H9 (cell line): ENCODE results near the gene CUBN. TPM values are rescaled to one million over a fixed set of nuclear protein-coding genes. Genes with fewer than 3 reads are reported as not detected.

Experiments used
- DNase-seq: peaks from one replicate; pipeline ENCODE4 v3.0.0-alpha.2; 2017
- H2AFZ ChIP-seq: one replicate; pipeline ENCODE4 v1.6.1; 2013; ENCODE audit warnings: mild to moderate bottlenecking, low read length, control low read depth, moderate library complexity
- H2AK5ac ChIP-seq: 2 replicates; pipeline ENCODE4 v1.6.1; 2013; ENCODE audit warnings: low read length, control low read depth, mixed read lengths; ENCODE audit not compliant: insufficient read length
- H2BK120ac ChIP-seq: one replicate; pipeline ENCODE4 v1.6.1; 2013; ENCODE audit warnings: low read depth, mild to moderate bottlenecking, low read length, control low read depth, inconsistent platforms; ENCODE audit not compliant: poor library complexity, severe bottlenecking
- H2BK12ac ChIP-seq: 2 replicates; pipeline ENCODE4 v1.6.1; 2013; ENCODE audit warnings: low read length, control low read depth, mixed read lengths, low read depth; ENCODE audit not compliant: insufficient read length
- H2BK15ac ChIP-seq: 2 replicates; pipeline ENCODE4 v1.6.1; 2013; ENCODE audit warnings: low read depth, low read length, control low read depth
- H2BK20ac ChIP-seq: one replicate; pipeline ENCODE4 v1.6.1; 2013; ENCODE audit warnings: low read depth, mild to moderate bottlenecking, low read length, control low read depth, inconsistent platforms; ENCODE audit not compliant: poor library complexity, severe bottlenecking
- H2BK5ac ChIP-seq: 2 replicates; pipeline ENCODE4 v1.6.1; 2013; ENCODE audit warnings: low read length, control low read depth, mixed read lengths; ENCODE audit not compliant: insufficient read length
- H3K14ac ChIP-seq: 2 replicates; pipeline ENCODE4 v1.6.1; 2013; ENCODE audit warnings: low read length, control low read depth; ENCODE audit not compliant: insufficient read depth
- H3K18ac ChIP-seq: 2 replicates; pipeline ENCODE4 v1.6.1; 2013; ENCODE audit warnings: low read depth, mild to moderate bottlenecking, mixed read lengths, low read length, control low read depth; ENCODE audit not compliant: insufficient read length
- H3K23ac ChIP-seq: 2 replicates; pipeline ENCODE4 v1.6.1; 2013; ENCODE audit warnings: low read length, control low read depth, mixed read lengths, low read depth; ENCODE audit not compliant: insufficient read length
- H3K23me2 ChIP-seq: 2 replicates; pipeline ENCODE4 v1.6.1; 2013; ENCODE audit warnings: low read depth, mild to moderate bottlenecking, mixed read lengths, low read length, control low read depth; ENCODE audit not compliant: insufficient read length, poor library complexity, severe bottlenecking
- H3K27ac ChIP-seq: 2 replicates; pipeline ENCODE4 v1.5.1; 2013; ENCODE audit warnings: low read length, control low read depth, mixed read lengths, low read depth; ENCODE audit not compliant: insufficient read length
- H3K27me3 ChIP-seq: 2 replicates; pipeline ENCODE4 v1.6.1; 2013; ENCODE audit warnings: low read length, control low read depth, inconsistent platforms; ENCODE audit not compliant: insufficient read depth
- H3K4ac ChIP-seq: 2 replicates; pipeline ENCODE4 v1.6.1; 2013; ENCODE audit warnings: low read depth, mild to moderate bottlenecking, control low read depth, inconsistent platforms, low read length, moderate library complexity
- H3K4me1 ChIP-seq: 2 replicates; pipeline ENCODE4 v1.6.1; 2013; ENCODE audit warnings: low read length, control low read depth, inconsistent platforms; ENCODE audit not compliant: insufficient read depth
- H3K4me2 ChIP-seq: 2 replicates; pipeline ENCODE4 v1.6.1; 2013; ENCODE audit warnings: low read length, control low read depth, mixed read lengths; ENCODE audit not compliant: insufficient read length, insufficient read depth
- H3K56ac ChIP-seq: 2 replicates; pipeline ENCODE4 v1.6.1; 2013; ENCODE audit warnings: low read depth, mild to moderate bottlenecking, mixed read lengths, low read length, control low read depth; ENCODE audit not compliant: insufficient read length
- H3K79me1 ChIP-seq: 2 replicates; pipeline ENCODE4 v1.6.1; 2013; ENCODE audit warnings: low read depth, mild to moderate bottlenecking, moderate library complexity, low read length, control low read depth, inconsistent platforms; ENCODE audit not compliant: insufficient read depth, poor library complexity, severe bottlenecking
- H3K79me2 ChIP-seq: 2 replicates; pipeline ENCODE4 v1.6.1; 2013; ENCODE audit warnings: low read length, control low read depth, inconsistent platforms; ENCODE audit not compliant: insufficient read depth
- H3K9ac ChIP-seq: 2 replicates; pipeline ENCODE4 v1.6.1; 2013; ENCODE audit warnings: low read length, control low read depth, mixed read lengths; ENCODE audit not compliant: insufficient read length; ENCODE audit errors: extremely low read depth
- H3K9me3 ChIP-seq: one replicate; pipeline ENCODE4 v1.6.1; 2013; ENCODE audit warnings: low read depth, low read length, inconsistent platforms; ENCODE audit not compliant: control insufficient read depth
- H3T11ph ChIP-seq: one replicate; pipeline ENCODE4 v1.6.1; 2013; ENCODE audit warnings: mild to moderate bottlenecking, low read length, control low read depth, inconsistent platforms
- H4K20me1 ChIP-seq: one replicate; pipeline ENCODE4 v1.6.1; 2013; ENCODE audit not compliant: control insufficient read depth, insufficient read length, insufficient read depth
- H4K5ac ChIP-seq: 2 replicates; pipeline ENCODE4 v1.6.1; 2013; ENCODE audit warnings: low read depth, mild to moderate bottlenecking, mixed read lengths, low read length, control low read depth; ENCODE audit not compliant: insufficient read length
- H4K8ac ChIP-seq: replicated peaks from 2 replicates; pipeline ENCODE4 v1.6.1; 2013; ENCODE audit warnings: low read length, control low read depth, mixed read lengths, low read depth; ENCODE audit not compliant: insufficient read length
- H4K91ac ChIP-seq: 2 replicates; pipeline ENCODE4 v1.6.1; 2013; ENCODE audit warnings: low read depth, mild to moderate bottlenecking, moderate library complexity, mixed read lengths, low read length, control low read depth; ENCODE audit not compliant: insufficient read length
- H3K27ac Mint-ChIP-seq, 3 experiments: 2 replicates in 2 of 3; 3 replicates in 1 of 3; pipeline ENCODE4 v1.8.0; 2020 to 2021; ENCODE audit warnings: mixed read lengths in 3 of 3, mild to moderate bottlenecking in 1 of 3, moderate library complexity in 1 of 3
- H3K27me3 Mint-ChIP-seq: 2 replicates; pipeline ENCODE4 v1.8.0; 2021; ENCODE audit warnings: low read depth, mild to moderate bottlenecking, moderate library complexity, mixed read lengths
- H3K36me3 Mint-ChIP-seq, 3 experiments: 2 replicates in 2 of 3; 3 replicates in 1 of 3; pipeline ENCODE4 v1.8.0; 2020 to 2021; ENCODE audit warnings: low read depth in 3 of 3, mixed read lengths in 3 of 3; ENCODE audit not compliant: insufficient read depth in 1 of 3
- H3K4me1 Mint-ChIP-seq, 2 experiments: 2 replicates each; pipeline ENCODE4 v1.8.0; 2020; ENCODE audit warnings: mixed read lengths in 2 of 2
- H3K4me3 Mint-ChIP-seq, 2 experiments: 2 replicates in 1 of 2; 3 replicates in 1 of 2; pipeline ENCODE4 v1.8.0; 2020 to 2021; ENCODE audit warnings: mild to moderate bottlenecking in 2 of 2, mixed read lengths in 2 of 2, moderate library complexity in 1 of 2
- H3K9me3 Mint-ChIP-seq, 2 experiments: 2 replicates in 1 of 2; 3 replicates in 1 of 2; pipeline ENCODE4 v1.8.0; 2020; ENCODE audit warnings: mild to moderate bottlenecking in 2 of 2, mixed read lengths in 2 of 2, moderate library complexity in 1 of 2
- CTCF ChIP-seq: fragments of 200-600 bp; sonication (generic); conservative IDR thresholded peaks from 3 replicates; pipeline ENCODE4 v1.8.0; 2021; ENCODE audit warnings: antibody characterized with exemption, mild to moderate bottlenecking
- WGBS: extraction: QIAGEN DNeasy Blood & Tissue Kit; methylation state at CpG from one replicate; pipeline ENCODE4 v1.1.7; 2013; ENCODE audit warnings: missing lambda C conversion rate, low lambda C conversion rate, mixed read lengths; ENCODE audit not compliant: insufficient read length; ENCODE audit errors: extremely low coverage; 5-methylcytosine and 5-hydroxymethylcytosine counted together
- total RNA-seq: library from RNA; stranded (reverse); gene quantifications from 2 replicates; pipeline ENCODE4 v1.2.1, GENCODE V29; 2021

CUBN gene
- total RNA-seq, 1 experiment from 2014 or later = 0.26 TPM

- Mint-ChIP-seq H3K4me1 (no peaks in the 10 kb centered on the region), H3K4me3 (no peak overlapping the region), H3K9me3 (no peaks in the 10 kb centered on the region), H3K36me3 (no peaks in the 10 kb centered on the region), H3K27me3 (no peaks in the 10 kb centered on the region), H3K27ac (no peak overlapping the region)
- H2BK5ac ChIP-seq = no peak overlapping the region
- no peak overlapping the region for H3K4me2 ChIP-seq
- H3K23ac ChIP-seq = no peak overlapping the region
- no peak overlapping the region for H3K4ac ChIP-seq
- H4K5ac ChIP-seq = no peak overlapping the region
- H3K79me2 ChIP-seq = no peaks in the 10 kb centered on the region
- no peak overlapping the region for H2AK5ac ChIP-seq
- H4K91ac ChIP-seq = no peak overlapping the region
- H2BK15ac ChIP-seq = no peak overlapping the region
- H3K79me1 ChIP-seq = no peaks in the 10 kb centered on the region
- no peaks in the 10 kb centered on the region for H3K9me3 ChIP-seq
- DNase-seq = no peak
- no peaks in the 10 kb centered on the region for H3K4me1 ChIP-seq
- H2AFZ ChIP-seq = no peak overlapping the region
- no peak overlapping the region for H3K27ac ChIP-seq
- H4K8ac ChIP-seq = no peak overlapping the region
- no peaks in the 10 kb centered on the region for H4K20me1 ChIP-seq
- no CpG with 5 or more reads among the region's 3 CpGs for WGBS
- no peak overlapping the region for H2BK20ac ChIP-seq
- H3K27me3 ChIP-seq = no peaks in the 10 kb centered on the region
- H3K23me2 ChIP-seq = no peaks in the 10 kb centered on the region
- no peak overlapping the region for H3K56ac ChIP-seq
- H3T11ph ChIP-seq = no peak overlapping the region
- no peak overlapping the region for H2BK12ac ChIP-seq
- TF ChIP-seq CTCF = no peak
- no peak overlapping the region for H3K18ac ChIP-seq
- no peak overlapping the region for H3K14ac ChIP-seq
- no peak overlapping the region for H2BK120ac ChIP-seq
- H3K9ac ChIP-seq = no peak overlapping the region
Measured at GRCh38 chr10:17109475-17110207, 20.0 kb downstream of the CUBN start.
